A549 treated with AZD2906 at 1 μM for 4 hours (cell line): ENCODE measurements around the gene EGR1. TPM values are rescaled to one million over a fixed set of nuclear protein-coding genes. Genes with fewer than 3 reads are reported as not detected.

Source experiments
- total RNA-seq: library from RNA; stranded (reverse); fragments of 200-300 nt; extraction: Qiagen RNA extraction; gene quantifications from 5 replicates; pipeline ENCODE4 v1.2.3, GENCODE V29; 2022

EGR1 gene
- 7.7 to 12.4 TPM (median 11.2 TPM) in 5 replicates for total RNA-seq

DNA sequence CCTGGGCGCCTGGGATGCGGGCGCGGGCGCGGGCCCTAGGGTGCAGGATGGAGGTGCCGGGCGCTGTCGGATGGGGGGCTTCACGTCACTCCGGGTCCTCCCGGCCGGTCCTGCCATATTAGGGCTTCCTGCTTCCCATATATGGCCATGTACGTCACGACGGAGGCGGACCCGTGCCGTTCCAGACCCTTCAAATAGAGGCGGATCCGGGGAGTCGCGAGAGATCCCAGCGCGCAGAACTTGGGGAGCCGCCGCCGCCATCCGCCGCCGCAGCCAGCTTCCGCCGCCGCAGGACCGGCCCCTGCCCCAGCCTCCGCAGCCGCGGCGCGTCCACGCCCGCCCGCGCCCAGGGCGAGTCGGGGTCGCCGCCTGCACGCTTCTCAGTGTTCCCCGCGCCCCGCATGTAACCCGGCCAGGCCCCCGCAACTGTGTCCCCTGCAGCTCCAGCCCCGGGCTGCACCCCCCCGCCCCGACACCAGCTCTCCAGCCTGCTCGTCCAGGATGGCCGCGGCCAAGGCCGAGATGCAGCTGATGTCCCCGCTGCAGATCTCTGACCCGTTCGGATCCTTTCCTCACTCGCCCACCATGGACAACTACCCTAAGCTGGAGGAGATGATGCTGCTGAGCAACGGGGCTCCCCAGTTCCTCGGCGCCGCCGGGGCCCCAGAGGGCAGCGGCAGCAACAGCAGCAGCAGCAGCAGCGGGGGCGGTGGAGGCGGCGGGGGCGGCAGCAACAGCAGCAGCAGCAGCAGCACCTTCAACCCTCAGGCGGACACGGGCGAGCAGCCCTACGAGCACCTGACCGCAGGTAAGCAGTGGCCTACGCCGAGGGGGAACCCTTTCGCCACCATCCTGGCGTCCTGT lies at the start of gene EGR1:
Gene EGR1 (plus strand): TSS at position 219 of the 864 bp plus-strand sequence. CDS start 283 bp downstream, at position 502.

DNA sequence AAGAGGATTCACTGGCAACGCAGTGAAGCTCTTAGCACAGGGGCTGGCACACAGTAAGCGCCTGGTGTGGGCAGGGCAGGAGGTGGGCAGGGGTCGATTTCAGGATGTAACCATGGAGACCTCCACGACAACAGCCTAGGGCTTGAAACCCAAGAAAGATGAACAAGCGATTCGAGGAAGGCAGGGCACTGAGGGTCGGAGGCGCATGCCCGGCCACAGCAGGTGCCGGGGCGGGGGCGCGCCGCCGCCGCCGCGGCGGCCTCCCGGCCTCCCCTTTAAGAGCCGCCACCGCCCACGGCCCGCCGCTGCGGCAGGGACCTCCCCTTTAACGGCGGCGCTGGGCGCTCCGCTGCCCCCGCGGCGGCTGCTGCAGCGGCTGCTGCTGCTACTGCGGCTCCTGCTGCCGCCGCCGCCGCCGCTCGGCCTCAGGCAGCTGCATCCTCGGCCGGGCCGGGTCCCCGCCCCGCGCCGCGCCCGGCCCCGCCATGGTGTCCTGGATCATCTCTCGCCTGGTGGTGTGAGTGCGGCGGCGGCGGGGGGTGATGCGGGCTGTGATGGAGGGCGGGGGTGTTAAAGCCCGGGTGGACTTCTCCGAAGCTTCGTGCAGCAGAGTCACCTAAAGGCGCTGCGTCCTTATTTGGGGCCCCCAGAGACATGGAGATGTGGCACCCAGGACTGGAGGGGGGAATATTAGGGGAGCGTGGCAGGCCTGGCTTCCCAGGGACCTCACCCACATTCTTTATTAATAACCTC lies 26.4 kb upstream of the EGR1 start, which contains the start of gene REEP2:
Gene REEP2 (plus strand): TSS at position 334 of the 753 bp plus-strand sequence. CDS start 152 bp downstream, at position 486.

Other genes with a start within 250 kb of the EGR1 start
- 0.06 to 0.14 TPM (median 0.10 TPM) in 4 of 5 replicates, not detected in the other for gene GFRA3, start 190.9 kb upstream of the EGR1 start, total RNA-seq
- gene CDC25C, start 133.7 kb upstream of the EGR1 start, total RNA-seq, result 8.7 to 12.0 TPM (median 9.2 TPM) in 5 replicates
- gene FAM53C, start 127.2 kb upstream of the EGR1 start, total RNA-seq, result 18.5 to 20.2 TPM (median 19.0 TPM) in 5 replicates
- 35.8 to 47.6 TPM (median 38.7 TPM) in 5 replicates for gene KDM3B, start 112.8 kb upstream of the EGR1 start, total RNA-seq
- 5.8 to 8.2 TPM (median 7.1 TPM) in 5 replicates for gene REEP2, start 26.4 kb upstream of the EGR1 start, total RNA-seq
- gene ETF1, start 77.8 kb downstream of the EGR1 start, total RNA-seq, result 112 to 143 TPM (median 116 TPM) in 5 replicates
- 292 to 364 TPM (median 309 TPM) in 5 replicates for gene HSPA9, start 109.9 kb downstream of the EGR1 start, total RNA-seq